Fibroblast of the aortic adventitia (primary cell): ENCODE results near the gene CDH2. TPM values are rescaled to one million over a fixed set of nuclear protein-coding genes. Genes with fewer than 3 reads are reported as not detected.
A peak's percentile ranks its signal among the peaks of the same experiment; 100 is the strongest.

Experiments used
- DNase-seq: peaks from one replicate; pipeline ENCODE4 v3.0.0-alpha.2; 2010; ENCODE audit warnings: low read depth
- H3K4me3 ChIP-seq: 2 replicates; pipeline ENCODE4 v1.5.1; 2011; ENCODE audit warnings: low read depth, mild to moderate bottlenecking, control low read depth, low read length, moderate library complexity
- CTCF ChIP-seq: IDR thresholded peaks from 2 replicates; pipeline ENCODE4 v1.5.1; 2011; ENCODE audit warnings: mild to moderate bottlenecking, low read length, control low read depth, inconsistent platforms; ENCODE audit not compliant: insufficient read depth
- total RNA-seq: library from RNA; depleted of rRNA; stranded (reverse); fragments of >200 nt; gene quantifications from 2 replicates; pipeline ENCODE4 v1.2.3, GENCODE V29; 2012; ENCODE audit warnings: low replicate concordance

CDH2 gene
- total RNA-seq, 1 donor = 64.1 TPM

- no peak overlapping the region for H3K4me3 ChIP-seq
- no peak for DNase-seq
- no peak for TF ChIP-seq CTCF
Measured at GRCh38 chr18:27970321-27970720, 206.6 kb downstream of the CDH2 start.

- no peak overlapping the region for H3K4me3 ChIP-seq
- no peak for TF ChIP-seq CTCF
- no peak for DNase-seq
Measured at GRCh38 chr18:27969206-27969605, 207.7 kb downstream of the CDH2 start.

- no peak overlapping the region for H3K4me3 ChIP-seq
- DNase-seq = peak; percentile 35
- TF ChIP-seq CTCF = no peak
Measured at GRCh38 chr18:27967913-27968824, 208.8 kb downstream of the CDH2 start.

GRCh38 chr18:27966881-27967280, 210.0 kb downstream of the CDH2 start:
- no peak for TF ChIP-seq CTCF
- no peak for DNase-seq
- no peak overlapping the region for H3K4me3 ChIP-seq

- TF ChIP-seq CTCF = no peak
- DNase-seq = peak; percentile 43
- no peak overlapping the region for H3K4me3 ChIP-seq
Measured at GRCh38 chr18:27964811-27965210, 212.1 kb downstream of the CDH2 start.

- no peak for TF ChIP-seq CTCF
- no peak for DNase-seq
- H3K4me3 ChIP-seq = no peak overlapping the region
Measured at GRCh38 chr18:27959101-27959500, 217.8 kb downstream of the CDH2 start.
